Measurements from ENCODE around the gene CDC26.
"Not testable (repeated sequence)": the region's sequence is repeated elsewhere in the genome, so short reads cannot be mapped to it uniquely, and the experiment has no call there.

Gene CDC26

DNA sequence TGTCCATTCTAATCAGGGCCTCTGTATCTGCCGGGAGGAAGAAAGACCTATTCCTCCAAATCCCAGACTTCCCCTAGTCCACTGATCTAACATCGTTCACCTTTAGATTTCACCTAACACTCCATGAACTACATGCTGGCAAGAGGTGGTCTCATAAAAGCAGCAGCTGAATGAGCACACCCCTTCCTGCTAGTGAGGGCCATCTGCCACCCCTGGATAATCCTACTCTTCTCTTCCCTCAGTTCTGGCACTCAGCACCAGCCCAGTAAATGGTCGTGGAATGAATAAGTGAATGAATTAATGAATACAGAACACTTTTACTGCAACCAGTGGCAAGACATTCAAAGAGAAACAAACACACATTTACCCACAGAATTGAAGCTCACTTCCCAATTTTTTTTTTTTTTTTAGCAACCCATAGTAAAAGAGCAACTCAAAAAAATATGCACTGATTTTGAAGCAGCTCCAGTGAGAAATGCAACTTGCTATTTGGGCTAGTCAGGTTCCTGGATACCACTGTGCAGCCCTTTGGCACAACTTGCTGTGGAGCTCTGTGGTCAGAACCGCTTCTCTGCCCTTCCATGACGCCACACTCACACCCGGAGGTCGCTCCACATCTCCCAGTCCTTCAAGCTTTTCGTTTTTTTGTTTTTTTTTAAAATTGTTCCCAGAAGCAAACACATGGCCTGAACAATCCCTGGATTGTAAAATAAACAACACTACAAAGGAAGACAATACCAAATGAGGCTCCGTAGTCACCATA is 21.6 kb upstream of the CDC26 start:
- Histone ChIP-seq H3K9me2 (replicated peaks; ENCODE audit: insufficient read depth, low read length) (no peaks in the 10 kb centered on the region), H2AFZ (ENCODE audit: low read length) (no peak overlapping the region), H3K27ac (ENCODE audit: low read length) (no peak overlapping the region), H3F3A (ENCODE audit: insufficient read depth, low read length) (peaks cover 23% of the 10 kb centered on the region), H3K79me2 (ENCODE audit: low read length) (no peaks in the 10 kb centered on the region), H3K9me3 (replicated peaks; ENCODE audit: insufficient read depth, low read length) (no peaks in the 10 kb centered on the region), H4K20me1 (ENCODE audit: insufficient read depth, low read length) (no peaks in the 10 kb centered on the region), H3K27me3 (replicated peaks; ENCODE audit: insufficient read depth, low read length) (no peaks in the 10 kb centered on the region), H3K4me2 (ENCODE audit: low read depth, low read length) (no peak overlapping the region), H3K9ac (ENCODE audit: low read length) (no peak overlapping the region), H3K4me3 (ENCODE audit: low read length) (no peak overlapping the region), H3K4me1 (ENCODE audit: low read length) (peaks cover 29% of the 10 kb centered on the region), H3K36me3 (replicated peaks; ENCODE audit: insufficient read depth, low read length) (no peaks in the 10 kb centered on the region; the same call in 1 of the 2 replicates)
- DNase-seq, result no peak
- TF ChIP-seq EZH2 (optimal IDR thresholded peaks at IDR 0.05; ENCODE audit: low read depth, low read length) (no peak), EZH2phosphoT487 (IDR thresholded peaks at IDR 0.05; ENCODE audit: low read length) (no peak)
- TF ChIP-seq, protein P1, sequence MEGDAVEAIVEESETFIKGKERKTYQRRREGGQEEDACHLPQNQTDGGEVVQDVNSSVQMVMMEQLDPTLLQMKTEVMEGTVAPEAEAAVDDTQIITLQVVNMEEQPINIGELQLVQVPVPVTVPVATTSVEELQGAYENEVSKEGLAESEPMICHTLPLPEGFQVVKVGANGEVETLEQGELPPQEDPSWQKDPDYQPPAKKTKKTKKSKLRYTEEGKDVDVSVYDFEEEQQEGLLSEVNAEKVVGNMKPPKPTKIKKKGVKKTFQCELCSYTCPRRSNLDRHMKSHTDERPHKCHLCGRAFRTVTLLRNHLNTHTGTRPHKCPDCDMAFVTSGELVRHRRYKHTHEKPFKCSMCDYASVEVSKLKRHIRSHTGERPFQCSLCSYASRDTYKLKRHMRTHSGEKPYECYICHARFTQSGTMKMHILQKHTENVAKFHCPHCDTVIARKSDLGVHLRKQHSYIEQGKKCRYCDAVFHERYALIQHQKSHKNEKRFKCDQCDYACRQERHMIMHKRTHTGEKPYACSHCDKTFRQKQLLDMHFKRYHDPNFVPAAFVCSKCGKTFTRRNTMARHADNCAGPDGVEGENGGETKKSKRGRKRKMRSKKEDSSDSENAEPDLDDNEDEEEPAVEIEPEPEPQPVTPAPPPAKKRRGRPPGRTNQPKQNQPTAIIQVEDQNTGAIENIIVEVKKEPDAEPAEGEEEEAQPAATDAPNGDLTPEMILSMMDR (IDR thresholded peaks at IDR 0.05; ENCODE audit: low read length), result no peak

DNA sequence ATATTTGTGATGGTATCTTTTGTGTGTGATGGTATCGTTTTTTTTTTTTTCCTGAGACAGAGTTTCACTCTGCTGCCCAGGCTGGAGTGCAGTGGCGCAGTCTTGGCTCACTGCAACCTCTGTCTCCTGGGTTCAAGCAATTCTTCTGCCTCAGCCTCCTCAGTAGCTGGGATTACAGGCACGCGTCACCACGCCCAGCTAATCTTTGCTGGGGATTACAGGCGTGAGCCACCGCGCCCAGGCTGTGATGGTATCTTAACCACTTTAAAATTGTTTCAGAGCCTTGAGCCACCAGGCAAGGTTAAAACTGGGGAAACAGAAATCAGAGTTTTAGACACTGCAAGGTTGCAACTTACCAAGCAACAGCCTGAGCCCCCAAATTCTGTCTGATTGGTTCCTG is 20.9 kb upstream of the CDC26 start:
- Histone ChIP-seq H3F3A (ENCODE audit: insufficient read depth, low read length) (peaks cover 23% of the 10 kb centered on the region), H3K4me1 (ENCODE audit: low read length) (peaks cover 29% of the 10 kb centered on the region)
- not testable (repeated sequence) for H3K36me3 ChIP-seq (replicated peaks; ENCODE audit: insufficient read depth, low read length); H3K9me2 ChIP-seq (replicated peaks; ENCODE audit: insufficient read depth, low read length); H3K9me3 ChIP-seq (replicated peaks; ENCODE audit: insufficient read depth, low read length); H3K4me2 ChIP-seq (ENCODE audit: low read depth, low read length); H3K79me2 ChIP-seq (ENCODE audit: low read length); H3K27ac ChIP-seq (ENCODE audit: low read length); H3K27me3 ChIP-seq (replicated peaks; ENCODE audit: insufficient read depth, low read length); DNase-seq; H3K9ac ChIP-seq (ENCODE audit: low read length); H3K4me3 ChIP-seq (ENCODE audit: low read length); H4K20me1 ChIP-seq (ENCODE audit: insufficient read depth, low read length); H2AFZ ChIP-seq (ENCODE audit: low read length)

DNA sequence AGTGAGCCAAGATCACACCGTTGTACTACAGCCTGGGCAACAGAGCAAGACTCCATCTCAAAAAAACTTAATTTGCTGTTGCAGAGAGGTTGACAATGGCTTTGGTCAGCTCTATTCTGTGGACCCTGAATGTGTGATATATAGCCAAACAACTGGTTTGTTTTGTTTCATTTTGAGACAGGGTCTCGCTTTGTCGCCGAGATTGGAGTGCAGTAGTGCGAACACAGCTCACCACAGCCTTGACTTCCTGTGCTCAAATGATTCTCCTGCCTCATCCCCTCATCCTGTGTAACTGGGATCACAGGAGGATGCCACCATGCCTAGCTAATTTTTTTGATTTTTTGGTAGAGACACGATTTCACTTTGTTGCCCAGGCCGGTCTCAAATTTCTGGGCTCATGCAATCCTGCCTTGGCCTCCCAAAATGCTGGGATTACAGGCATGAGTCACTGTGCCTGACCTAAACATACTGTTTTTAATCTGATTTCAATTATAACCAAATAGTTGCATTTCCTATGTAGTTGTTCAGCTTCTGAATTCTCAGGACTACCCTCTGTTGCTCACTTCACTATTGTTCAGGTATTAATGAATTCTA is 18.0 kb upstream of the CDC26 start:
- Histone ChIP-seq H3K9ac (ENCODE audit: low read length) (no peak overlapping the region), H4K20me1 (ENCODE audit: insufficient read depth, low read length) (no peaks in the 10 kb centered on the region), H3K36me3 (replicated peaks; ENCODE audit: insufficient read depth, low read length) (peaks cover 17% of the 10 kb centered on the region)

More for the DNA sequence above, 18.0 kb upstream of the CDC26 start:
- Histone ChIP-seq H3K4me2 (ENCODE audit: low read depth, low read length) (no peak overlapping the region), H3K27me3 (replicated peaks; ENCODE audit: insufficient read depth, low read length) (no peaks in the 10 kb centered on the region), H3F3A (ENCODE audit: insufficient read depth, low read length) (peaks cover 5% of the 10 kb centered on the region; the same call in 1 of the 2 replicates), H3K79me2 (ENCODE audit: low read length) (0 out of 2 replicates have a peak, but pooled peaks cover 3% of the 10 kb centered on the region), H3K9me3 (replicated peaks; ENCODE audit: insufficient read depth, low read length) (no peaks in the 10 kb centered on the region), H3K9me2 (replicated peaks; ENCODE audit: insufficient read depth, low read length) (no peaks in the 10 kb centered on the region), H3K4me3 (ENCODE audit: low read length) (no peak overlapping the region), H3K4me1 (ENCODE audit: low read length) (peaks cover 2% of the 10 kb centered on the region), H2AFZ (ENCODE audit: low read length) (no peak overlapping the region), H3K27ac (ENCODE audit: low read length) (no peak overlapping the region)
- TF ChIP-seq EZH2 (optimal IDR thresholded peaks at IDR 0.05; ENCODE audit: low read depth, low read length) (no peak), EZH2phosphoT487 (IDR thresholded peaks at IDR 0.05; ENCODE audit: low read length) (no peak)
- TF ChIP-seq, protein P1 (IDR thresholded peaks at IDR 0.05; ENCODE audit: low read length), result no peak
- DNase-seq, result no peak
